SKM-1 (cell line): Measurements from ENCODE around the gene PTBP1.
"Not testable (repeated sequence)": the region's sequence is repeated elsewhere in the genome, so short reads cannot be mapped to it uniquely, and the experiment has no call there.

Experiments
- DNase-seq: peaks from one replicate; lab custom pipeline; 2025; ENCODE audit not compliant: unreplicated experiment; lab: John Stamatoyannopoulos, UW

The PTBP1 gene

DNA sequence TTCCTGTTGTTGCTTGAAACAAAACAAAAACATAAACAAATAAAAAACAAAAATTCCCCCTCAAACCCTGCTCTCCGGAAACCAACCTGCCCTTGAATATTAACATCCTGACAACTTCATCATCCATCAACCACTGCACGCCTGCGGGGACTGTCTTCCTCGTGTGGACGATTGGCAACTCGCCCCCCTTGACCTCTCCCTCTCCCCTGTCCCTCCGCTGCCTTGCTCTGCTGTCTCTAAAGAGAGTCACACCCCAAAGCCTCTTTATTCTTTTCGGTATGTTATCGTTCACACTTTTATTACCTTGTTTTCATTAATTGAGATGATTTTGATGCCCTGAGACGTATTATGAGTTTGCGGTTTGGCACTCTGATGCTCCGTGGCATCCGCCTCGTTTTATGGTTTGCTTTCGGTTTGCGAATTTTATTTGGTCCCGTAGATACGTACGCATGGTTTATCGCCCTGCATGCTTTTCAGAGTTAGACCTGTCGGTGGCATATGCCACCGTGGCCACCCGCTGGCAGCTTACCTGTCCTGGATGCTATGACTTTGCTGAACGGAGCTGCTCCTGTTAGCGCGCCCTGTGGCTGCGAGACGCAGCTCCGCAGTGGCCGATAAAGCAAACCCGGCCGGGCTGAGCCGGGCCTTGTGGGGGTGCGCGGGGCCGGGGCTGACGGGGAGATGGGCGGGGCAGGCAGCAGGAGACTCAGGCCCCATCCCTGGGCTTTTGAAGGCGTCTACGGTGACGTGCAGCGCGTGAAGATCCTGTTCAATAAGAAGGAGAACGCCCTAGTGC lies 10.6 kb downstream of the PTBP1 start:
- no peak for DNase-seq

DNA sequence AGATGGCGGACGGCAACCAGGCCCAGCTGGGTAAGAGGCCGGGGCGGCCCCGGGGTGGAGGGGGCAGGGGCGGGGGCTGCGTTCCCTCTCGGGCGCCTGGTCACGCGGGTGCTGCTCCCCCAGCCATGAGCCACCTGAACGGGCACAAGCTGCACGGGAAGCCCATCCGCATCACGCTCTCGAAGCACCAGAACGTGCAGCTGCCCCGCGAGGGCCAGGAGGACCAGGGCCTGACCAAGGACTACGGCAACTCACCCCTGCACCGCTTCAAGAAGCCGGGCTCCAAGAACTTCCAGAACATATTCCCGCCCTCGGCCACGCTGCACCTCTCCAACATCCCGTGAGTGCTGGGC lies 11.1 kb downstream of the PTBP1 start:
- no peak for DNase-seq

DNA sequence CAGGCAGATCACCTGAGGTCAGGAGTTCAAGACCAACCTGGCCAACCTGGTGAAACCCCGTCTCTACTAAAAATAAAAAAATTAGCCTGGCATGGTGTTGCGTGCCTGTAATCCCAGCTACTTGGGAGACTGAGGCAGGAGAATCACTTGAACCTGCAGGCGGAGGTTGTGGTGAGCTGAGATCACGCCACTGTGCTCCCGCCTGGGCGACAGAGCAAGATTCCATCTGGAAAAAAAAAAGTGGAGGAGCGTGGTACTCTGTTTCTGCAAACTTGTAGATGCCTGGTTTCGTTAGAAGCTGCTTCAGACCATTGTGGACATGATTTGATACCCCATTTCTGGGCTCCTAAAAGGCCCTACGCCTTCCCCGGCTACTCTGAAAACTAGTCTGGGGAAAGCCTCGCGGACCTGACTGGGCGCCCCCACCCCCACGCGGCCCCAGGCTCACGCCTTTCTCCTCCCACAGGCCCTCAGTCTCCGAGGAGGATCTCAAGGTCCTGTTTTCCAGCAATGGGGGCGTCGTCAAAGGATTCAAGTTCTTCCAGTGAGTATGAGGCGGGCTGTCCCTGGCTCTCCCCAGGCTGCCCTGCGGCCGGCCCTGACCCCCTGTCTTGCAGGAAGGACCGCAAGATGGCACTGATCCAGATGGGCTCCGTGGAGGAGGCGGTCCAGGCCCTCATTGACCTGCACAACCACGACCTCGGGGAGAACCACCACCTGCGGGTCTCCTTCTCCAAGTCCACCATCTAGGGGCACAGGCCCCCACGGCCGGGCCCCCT lies 13.0 kb downstream of the PTBP1 start:
- no peak for DNase-seq

DNA sequence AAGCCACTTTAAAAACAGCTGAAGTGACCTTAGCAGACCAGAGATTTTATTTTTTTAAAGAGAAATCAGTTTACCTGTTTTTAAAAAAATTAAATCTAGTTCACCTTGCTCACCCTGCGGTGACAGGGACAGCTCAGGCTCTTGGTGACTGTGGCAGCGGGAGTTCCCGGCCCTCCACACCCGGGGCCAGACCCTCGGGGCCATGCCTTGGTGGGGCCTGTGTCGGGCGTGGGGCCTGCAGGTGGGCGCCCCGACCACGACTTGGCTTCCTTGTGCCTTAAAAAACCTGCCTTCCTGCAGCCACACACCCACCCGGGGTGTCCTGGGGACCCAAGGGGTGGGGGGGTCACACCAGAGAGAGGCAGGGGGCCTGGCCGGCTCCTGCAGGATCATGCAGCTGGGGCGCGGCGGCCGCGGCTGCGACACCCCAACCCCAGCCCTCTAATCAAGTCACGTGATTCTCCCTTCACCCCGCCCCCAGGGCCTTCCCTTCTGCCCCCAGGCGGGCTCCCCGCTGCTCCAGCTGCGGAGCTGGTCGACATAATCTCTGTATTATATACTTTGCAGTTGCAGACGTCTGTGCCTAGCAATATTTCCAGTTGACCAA lies 13.7 kb downstream of the PTBP1 start:
- no peak for DNase-seq

DNA sequence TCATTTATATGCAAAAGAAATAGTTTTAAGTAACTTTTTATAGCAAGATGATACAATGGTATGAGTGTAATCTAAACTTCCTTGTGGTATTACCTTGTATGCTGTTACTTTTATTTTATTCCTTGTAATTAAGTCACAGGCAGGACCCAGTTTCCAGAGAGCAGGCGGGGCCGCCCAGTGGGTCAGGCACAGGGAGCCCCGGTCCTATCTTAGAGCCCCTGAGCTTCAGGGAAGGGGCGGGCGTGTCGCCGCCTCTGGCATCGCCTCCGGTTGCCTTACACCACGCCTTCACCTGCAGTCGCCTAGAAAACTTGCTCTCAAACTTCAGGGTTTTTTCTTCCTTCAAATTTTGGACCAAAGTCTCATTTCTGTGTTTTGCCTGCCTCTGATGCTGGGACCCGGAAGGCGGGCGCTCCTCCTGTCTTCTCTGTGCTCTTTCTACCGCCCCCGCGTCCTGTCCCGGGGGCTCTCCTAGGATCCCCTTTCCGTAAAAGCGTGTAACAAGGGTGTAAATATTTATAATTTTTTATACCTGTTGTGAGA lies 14.3 kb downstream of the PTBP1 start:
- no peak for DNase-seq

DNA sequence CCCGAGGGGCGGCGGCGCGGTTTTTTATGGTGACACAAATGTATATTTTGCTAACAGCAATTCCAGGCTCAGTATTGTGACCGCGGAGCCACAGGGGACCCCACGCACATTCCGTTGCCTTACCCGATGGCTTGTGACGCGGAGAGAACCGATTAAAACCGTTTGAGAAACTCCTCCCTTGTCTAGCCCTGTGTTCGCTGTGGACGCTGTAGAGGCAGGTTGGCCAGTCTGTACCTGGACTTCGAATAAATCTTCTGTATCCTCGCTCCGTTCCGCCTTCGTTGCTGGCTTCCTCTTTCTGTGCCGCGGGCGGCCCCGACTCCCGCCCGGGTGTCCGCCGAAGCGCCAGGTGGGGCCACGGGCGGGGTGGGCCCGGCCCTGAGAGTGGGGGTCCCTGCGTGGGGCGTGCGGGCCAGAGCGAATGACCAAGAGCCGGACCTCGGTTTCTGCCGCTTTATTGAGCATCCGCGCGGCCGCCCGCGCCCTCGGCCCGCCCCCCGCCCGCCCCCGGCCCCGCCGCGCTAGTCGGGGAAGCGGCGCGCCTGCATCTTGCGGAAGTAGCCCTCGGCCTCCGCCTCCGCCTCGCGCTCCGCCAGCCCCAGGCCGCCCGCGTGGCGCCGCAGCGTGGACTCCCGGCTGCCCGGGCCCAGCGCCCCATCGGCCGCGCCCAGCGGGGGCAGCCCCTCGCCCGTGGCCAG lies 14.9 kb downstream of the PTBP1 start:
- no peak for DNase-seq

DNA sequence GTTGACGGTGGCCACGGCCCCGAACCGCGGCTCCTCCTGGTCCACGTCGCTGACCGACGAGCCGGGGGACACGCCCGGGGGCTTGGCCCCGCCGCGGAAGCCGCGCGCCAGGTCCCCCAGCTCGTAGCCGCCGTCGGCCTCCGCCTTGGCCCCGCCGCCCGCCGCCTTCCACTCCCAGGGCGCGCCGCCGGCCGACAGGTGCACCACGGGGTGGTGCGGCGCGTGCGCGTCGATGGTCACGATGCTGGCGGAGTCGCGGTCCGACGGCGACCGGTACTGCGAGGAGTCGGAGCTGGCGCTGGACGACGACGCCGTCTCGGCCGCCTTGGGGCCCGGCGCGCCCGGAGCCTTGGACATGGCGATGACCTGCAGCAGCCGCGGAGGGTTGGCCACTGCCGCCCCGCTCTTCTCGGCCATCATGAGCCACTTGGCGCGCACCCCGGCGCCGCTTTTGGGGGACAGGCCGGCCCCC lies 15.5 kb downstream of the PTBP1 start:
- no peak for DNase-seq

DNA sequence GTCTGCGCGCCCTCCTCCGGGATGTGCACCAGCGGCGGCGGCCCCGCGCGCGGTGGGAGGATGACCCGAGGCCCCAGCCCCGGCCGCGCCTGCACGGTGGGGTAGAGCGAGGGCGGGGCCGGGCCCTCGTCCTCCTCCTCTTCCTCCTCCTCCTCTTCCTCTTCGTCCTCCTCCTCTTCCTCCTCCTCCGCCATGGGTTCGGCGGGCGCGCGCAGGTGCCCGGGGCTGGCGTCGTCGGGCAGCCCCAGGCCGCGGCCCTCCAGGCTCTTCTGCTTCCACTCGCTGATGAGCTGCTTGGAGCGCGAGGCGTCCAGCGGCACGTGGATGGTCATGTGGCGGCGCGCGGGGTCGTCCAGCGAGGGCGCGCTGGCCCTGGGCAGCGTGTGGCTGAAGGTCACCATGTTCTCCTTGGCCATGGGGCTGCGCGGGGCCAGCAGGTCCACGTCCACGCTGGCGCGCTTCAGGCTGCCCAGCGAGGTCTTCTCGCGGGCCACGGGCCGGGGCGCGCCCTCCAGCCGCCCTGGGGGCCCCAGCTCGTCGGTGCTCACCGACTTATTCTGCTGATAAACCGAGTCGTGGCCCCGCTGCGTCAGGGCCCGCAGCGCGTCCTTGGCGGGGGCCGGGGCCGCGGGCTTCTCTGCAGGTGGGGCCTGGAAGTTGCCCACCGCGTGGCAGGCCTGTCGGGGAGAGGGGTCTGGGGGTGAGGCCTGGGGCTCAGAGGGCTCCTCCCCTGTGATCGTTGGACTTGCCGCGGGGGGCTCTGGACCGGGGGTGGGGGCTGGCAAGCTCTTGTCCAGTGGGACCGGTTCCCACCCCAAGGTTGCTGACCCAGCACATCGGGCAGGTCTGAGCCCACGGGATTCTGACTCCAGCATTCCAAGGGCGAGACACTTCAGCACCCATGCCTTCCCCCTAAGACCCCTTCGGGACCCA lies 16.2 kb downstream of the PTBP1 start:
- DNase-seq: no peak

DNA sequence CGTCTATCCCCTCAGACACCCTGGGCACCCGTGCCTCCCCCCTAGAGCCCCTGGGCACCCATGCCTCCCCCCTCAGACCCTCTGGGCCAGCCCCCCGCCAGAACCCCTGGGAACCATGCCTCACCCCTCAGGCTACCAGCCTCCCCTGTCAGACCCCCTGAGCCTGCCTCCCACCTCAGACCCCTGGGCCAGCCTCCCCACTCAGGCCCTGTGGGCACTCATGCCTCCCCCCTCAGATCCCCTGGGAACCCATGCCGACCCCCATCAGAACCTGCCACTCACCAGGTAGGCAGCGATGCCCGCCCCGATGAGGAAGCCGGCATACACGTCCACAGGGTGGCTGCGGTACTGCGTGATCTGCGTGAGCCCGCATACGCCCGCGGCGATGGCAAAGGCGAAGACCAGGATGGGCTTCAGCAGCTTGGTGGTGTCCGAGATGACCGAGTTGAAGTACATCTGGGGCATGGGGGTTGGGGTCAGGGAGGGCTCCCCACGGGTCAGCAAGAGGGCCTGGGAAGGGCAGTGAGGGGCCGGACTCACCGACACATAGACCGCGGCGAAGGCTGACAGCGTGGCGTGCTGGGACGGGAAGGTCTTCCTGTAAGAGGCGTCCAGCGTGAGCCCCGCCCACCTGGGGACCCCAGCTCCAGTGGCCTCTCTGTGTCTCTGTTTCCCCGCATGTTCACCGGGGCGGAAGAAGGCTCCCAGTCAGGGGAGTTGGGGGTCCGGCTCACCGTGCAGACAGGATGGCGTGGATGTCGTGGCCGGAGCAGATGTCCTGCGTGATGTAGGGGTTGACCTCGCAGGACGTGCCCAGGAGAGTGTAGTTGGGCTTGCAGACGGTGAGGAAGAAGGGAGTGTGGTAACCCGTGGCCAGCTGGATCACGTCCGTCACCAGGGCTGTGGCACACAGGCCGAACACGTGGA lies 17.2 kb downstream of the PTBP1 start:
- DNase-seq: no peak

DNA sequence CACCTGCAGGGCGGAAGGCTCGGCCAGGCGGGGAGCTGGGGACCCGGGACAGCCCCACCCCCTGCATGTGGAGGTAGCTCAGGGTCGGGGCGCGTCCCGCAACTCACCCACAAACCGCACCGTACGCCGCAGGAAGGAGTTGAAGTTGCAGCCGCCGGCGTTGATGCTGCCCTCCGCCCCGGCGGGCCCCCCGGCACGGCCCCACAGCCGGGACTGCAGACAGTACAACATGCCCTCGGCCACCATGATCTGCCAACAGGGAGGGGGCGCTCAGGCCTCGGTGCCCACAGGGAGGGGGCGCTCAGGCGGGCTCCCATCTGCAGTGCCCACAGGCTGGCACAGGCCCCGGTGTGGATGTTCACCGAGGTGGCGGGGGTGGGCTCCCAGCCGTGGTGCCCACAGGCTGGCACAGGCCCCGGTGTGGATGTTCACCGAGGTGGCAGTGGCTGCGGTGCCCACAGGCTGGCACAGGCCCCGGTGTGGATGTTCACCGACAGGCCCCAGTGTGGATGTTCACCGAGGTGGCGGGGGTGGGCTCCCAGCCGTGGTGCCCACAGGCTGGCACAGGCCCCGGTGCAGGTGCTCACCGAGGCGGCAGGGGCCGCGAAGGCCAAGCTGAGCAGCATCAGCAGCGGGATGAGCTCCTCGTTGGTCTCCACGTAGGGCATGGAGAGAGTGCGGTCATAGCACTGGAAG lies 18.0 kb downstream of the PTBP1 start:
- no peak for DNase-seq

DNA sequence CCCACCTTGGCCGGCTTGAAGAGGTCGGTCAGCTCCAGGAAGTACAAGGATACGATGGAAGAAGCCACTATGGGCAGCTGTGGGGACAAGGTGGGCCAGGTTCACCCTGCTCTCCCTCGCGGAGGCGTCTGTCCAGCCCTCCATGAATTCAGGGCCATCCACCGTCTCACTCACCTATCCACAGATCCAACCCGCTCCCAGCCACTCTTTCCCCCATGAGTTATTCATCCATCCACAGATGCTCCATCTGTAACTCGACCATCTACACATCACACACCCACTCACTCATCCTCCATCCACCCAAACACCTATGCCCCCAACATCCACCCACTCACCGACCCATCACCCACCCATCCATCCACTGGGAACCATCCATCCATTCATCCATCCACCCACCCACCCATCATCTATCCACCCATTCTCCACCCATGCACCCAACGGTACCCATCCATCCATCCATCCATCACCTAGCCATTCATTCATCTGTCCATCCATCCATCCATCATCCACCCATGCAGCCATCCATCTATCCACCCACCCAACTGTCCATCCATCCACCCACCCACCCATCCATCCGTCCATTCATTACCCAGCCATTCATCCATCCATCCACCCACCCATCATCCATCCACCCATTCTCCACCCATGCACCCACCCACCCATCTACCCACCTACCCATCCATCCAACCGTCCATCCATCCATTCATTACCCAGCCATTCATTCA lies 18.7 kb downstream of the PTBP1 start:
- DNase-seq: no peak

DNA sequence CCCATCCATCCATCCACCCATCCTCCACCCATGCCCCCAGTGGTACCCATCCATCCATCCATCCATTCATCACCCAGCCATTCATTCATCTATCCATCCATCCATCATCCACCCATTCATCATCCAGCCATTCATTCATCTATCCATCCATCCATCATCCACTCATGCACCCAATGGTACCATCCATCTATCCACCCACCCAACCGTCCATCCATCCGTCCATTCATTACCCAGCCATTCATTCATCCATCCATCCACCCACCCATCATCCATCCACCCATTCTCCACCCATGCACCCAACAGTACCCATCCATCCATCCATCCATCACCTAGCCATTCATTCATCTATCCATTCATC lies 19.2 kb downstream of the PTBP1 start:
- no peak for DNase-seq

DNA sequence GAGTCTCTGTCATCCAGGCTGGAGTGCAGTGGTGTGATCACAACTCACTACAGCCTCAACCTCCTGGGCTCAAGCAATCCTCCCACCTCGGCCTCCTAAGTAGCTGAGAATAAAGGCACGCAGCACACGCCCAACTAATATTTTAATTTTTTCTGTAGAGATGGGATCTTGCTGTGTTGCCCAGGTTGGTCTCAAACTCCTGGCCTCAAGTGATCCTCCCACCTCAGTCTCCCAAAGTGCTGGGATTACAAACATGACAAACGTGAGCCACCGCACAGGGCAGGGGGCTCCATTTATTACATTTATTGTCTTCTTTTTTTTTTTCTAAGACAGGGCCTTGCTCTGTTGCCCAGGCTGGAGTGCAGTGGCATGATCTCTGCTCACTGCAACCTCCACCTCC lies 23.0 kb downstream of the PTBP1 start:
- DNase-seq: not testable (repeated sequence)

DNA sequence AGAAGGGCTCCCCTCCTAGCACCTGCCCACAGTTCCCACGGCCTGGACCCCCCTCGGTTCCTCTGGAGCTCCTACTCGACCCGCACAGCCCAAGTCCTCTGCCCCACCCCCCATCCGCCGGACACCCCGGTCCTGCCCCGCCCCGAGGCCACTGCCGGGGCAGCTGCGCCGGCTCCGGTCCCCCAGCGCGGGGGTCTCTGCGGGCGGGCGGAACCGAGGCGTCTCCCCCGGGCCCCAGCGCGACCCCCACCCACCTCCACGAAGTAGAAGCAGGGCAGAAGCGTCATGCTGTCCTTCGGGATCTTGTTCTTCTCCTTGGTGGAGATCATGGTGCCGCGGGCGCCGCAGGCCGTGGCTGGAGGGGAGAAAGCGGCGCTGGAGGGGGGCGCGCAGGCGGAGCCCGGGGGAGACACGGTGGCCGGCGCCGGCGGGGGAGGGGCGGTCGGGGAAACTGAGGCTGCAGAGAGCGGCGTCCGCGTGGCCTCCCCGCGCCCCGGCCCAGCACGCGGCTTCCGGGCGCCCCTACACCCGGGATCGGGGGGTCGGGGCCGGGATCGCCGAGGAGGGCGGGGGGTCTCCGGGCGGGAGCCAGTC lies 24.1 kb downstream of the PTBP1 start:
- no peak for DNase-seq

DNA sequence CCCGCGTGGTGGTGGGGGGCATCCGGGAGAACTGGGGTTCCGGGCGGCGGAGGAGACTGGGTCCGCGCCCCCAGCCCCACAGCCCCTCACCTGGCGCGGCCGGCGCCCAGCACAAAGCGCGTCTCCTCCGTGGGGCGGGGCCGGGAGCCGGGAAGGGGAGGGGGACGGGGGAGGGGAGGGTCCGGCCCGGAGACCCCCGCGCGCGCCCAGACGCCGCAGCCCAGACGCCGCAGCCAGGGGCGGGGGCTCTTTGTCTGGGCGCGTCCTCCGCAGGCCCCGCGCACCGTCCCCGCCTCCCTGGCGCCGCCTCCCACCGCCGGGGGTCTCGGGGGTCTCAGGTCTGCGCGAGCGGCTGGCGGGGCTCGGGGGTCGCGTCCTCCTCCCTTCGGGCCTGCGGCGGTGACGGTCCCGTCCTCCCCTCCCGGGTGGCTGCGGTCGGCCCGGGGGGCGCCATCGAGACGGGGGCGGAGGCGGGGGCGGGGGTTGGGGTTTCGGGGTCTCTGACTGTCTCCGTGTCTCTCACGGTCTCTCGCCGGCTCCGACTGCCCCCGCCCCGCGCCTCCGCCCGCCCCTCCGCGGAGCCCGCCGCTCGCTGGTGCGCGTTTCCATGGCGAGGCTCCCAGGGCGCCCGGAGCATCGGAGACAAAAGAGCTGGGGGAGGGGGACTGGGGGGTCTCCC lies 24.7 kb downstream of the PTBP1 start, which contains the start of gene PLPPR3:
Gene PLPPR3, minus strand, starts transcription at position 131 of the 679 bp plus-strand sequence. CDS start 396 bp downstream, outside the sequence.
- DNase-seq: no peak

DNA sequence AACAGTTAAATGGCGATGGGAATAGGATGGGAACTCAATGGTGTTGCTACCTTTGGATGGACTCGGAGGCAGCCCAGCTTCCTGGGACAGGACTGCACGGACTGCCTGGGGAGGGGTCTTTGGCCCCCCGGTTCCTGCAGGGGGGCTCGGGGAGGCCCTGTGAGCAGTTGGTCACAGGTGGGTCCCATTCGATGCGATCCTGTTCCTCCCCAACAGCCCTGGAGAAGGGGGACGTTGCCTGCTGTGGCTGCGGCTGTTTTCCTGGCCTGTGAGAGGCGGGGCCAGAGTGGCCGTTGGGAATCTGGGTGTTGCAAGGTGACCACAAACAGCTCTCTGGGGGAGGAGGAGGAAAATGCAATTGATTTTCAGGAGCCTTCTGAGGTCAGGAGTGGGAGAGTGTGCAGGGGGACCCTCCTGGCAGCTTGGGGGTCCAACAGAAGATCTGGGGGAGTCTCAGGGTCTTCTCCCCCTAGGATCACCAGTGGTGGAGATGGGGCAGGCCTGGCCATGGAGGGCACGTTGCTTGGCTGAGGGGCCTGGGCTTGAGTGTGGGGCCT lies 26.4 kb downstream of the PTBP1 start:
- no peak for DNase-seq
